ENCODE results near the gene CCL8. TPM values are rescaled to one million over a fixed set of nuclear protein-coding genes. Genes with fewer than 3 reads are reported as not detected.

Gene CCL8
- total and polyA plus RNA-seq, 3 donors from 2014 or later, result 0.39 to 5.0 (median 0.56) TPM

GRCh38 chr17:34308371-34308770 is 10.9 kb upstream of the CCL8 start:
- no peaks in the 10 kb centered on the region for H3K4me1 ChIP-seq
- intact Hi-C loops (cut with DNase I; ENCODE audit: low total_unique reads), result no loop called here
- no peak overlapping the region for H3K4me3 ChIP-seq
- TF ChIP-seq CTCF (IDR thresholded peaks at IDR 0.05) (no peak), POLR2A (IDR thresholded peaks at IDR 0.05) (no peak)
- no peaks in the 10 kb centered on the region for H3K27me3 ChIP-seq
- H3K27ac ChIP-seq, result no peak overlapping the region
- H3K36me3 ChIP-seq (ENCODE audit: low read depth, missing control alignments), result no peaks in the 10 kb centered on the region
- H3K9me3 ChIP-seq, result no peaks in the 10 kb centered on the region
- no peak for DNase-seq

GRCh38 chr17:34311291-34311690 is 7.9 kb upstream of the CCL8 start:
- no peaks in the 10 kb centered on the region for H3K4me1 ChIP-seq
- WGBS, 2 donors, result 80 to 87% methylated on average over 7 of the region's 7 CpGs
- intact Hi-C loops (cut with DNase I; ENCODE audit: low total_unique reads), result no loop called here
- H3K27me3 ChIP-seq, result no peaks in the 10 kb centered on the region
- no peaks in the 10 kb centered on the region for H3K36me3 ChIP-seq (ENCODE audit: low read depth, missing control alignments)
- H3K27ac ChIP-seq, result no peak overlapping the region
- DNase-seq, result no peak
- no peak for TF ChIP-seq CTCF (IDR thresholded peaks at IDR 0.05)
- no peak for TF ChIP-seq POLR2A (IDR thresholded peaks at IDR 0.05)
- H3K4me3 ChIP-seq, result no peak overlapping the region
- no peaks in the 10 kb centered on the region for H3K9me3 ChIP-seq

- no peak overlapping the region for H3K4me3 ChIP-seq
- H3K36me3 ChIP-seq (ENCODE audit: low read depth, missing control alignments), result no peaks in the 10 kb centered on the region
- no peak for DNase-seq
- H3K27me3 ChIP-seq, result no peaks in the 10 kb centered on the region
- no peaks in the 10 kb centered on the region for H3K4me1 ChIP-seq
- no peaks in the 10 kb centered on the region for H3K9me3 ChIP-seq
- WGBS, 2 donors, result 54% methylated on average over 5 of the region's 5 CpGs
- intact Hi-C loops (cut with DNase I; ENCODE audit: low total_unique reads), result no loop called here
- TF ChIP-seq CTCF (IDR thresholded peaks at IDR 0.05) (no peak), POLR2A (IDR thresholded peaks at IDR 0.05) (no peak)
- H3K27ac ChIP-seq, result no peak overlapping the region
Measured at GRCh38 chr17:34312080-34312479, 7.2 kb upstream of the CCL8 start.

- TF ChIP-seq POLR2A (IDR thresholded peaks at IDR 0.05) (no peak), CTCF (IDR thresholded peaks at IDR 0.05) (no peak)
- H3K4me1 ChIP-seq, result no peaks in the 10 kb centered on the region
- no peaks in the 10 kb centered on the region for H3K27me3 ChIP-seq
- WGBS, 2 donors, result 89 to 90% methylated on average over 4 of the region's 4 CpGs
- no peak overlapping the region for H3K27ac ChIP-seq
- no peak overlapping the region for H3K4me3 ChIP-seq
- no peaks in the 10 kb centered on the region for H3K36me3 ChIP-seq (ENCODE audit: low read depth, missing control alignments)
- intact Hi-C loops (cut with DNase I; ENCODE audit: low total_unique reads), result no loop called here
- no peak for DNase-seq
- no peaks in the 10 kb centered on the region for H3K9me3 ChIP-seq
Measured at GRCh38 chr17:34313164-34313563, 6.1 kb upstream of the CCL8 start.

GRCh38 chr17:34314279-34314678 is 5.0 kb upstream of the CCL8 start:
- 54 to 63% methylated on average over 4 of the region's 4 CpGs for WGBS, 2 donors

More at GRCh38 chr17:34314279-34314678, 5.0 kb upstream of the CCL8 start:
- no peak overlapping the region for H3K27ac ChIP-seq
- no peak for DNase-seq
- intact Hi-C loops (cut with DNase I; ENCODE audit: low total_unique reads), result no loop called here
- TF ChIP-seq POLR2A (IDR thresholded peaks at IDR 0.05), result no peak
- no peak for TF ChIP-seq CTCF (IDR thresholded peaks at IDR 0.05)
- no peak overlapping the region for H3K4me3 ChIP-seq
- H3K36me3 ChIP-seq (ENCODE audit: low read depth, missing control alignments), result no peaks in the 10 kb centered on the region
- H3K27me3 ChIP-seq, result no peaks in the 10 kb centered on the region
- H3K4me1 ChIP-seq, result no peaks in the 10 kb centered on the region
- no peaks in the 10 kb centered on the region for H3K9me3 ChIP-seq

All from testis (tissue), 3 donors.